ENCODE measurements around the gene CAPN11. TPM values are rescaled to one million over a fixed set of nuclear protein-coding genes. Genes with fewer than 3 reads are reported as not detected.

The CAPN11 gene
- total RNA-seq, 2 experiments from 2014 or later: not detected

GRCh38 chr6:44169154-44169553 is 10.5 kb downstream of the CAPN11 start:
- Histone ChIP-seq H3K9me2 (ENCODE audit: insufficient read depth, low read length) (no peaks in the 10 kb centered on the region), H3K36me3 (ENCODE audit: insufficient read depth, low read length) (no peaks in the 10 kb centered on the region), H3K79me2 (ENCODE audit: insufficient read depth, low read depth, low read length) (no peaks in the 10 kb centered on the region), H3K9me3 (ENCODE audit: low read length) (no peaks in the 10 kb centered on the region), H3K4me2 (ENCODE audit: low read length) (no peak overlapping the region), H3K4me1 (ENCODE audit: insufficient read depth, low read length, poor library complexity, severe bottlenecking) (peaks cover 6% of the 10 kb centered on the region), H4K20me1 (ENCODE audit: insufficient read depth, low read length) (no peaks in the 10 kb centered on the region), H3K27ac (ENCODE audit: low read depth, low read length, poor library complexity, severe bottlenecking) (no peak overlapping the region), H3K4me3 (ENCODE audit: low read depth, low read length, poor library complexity, severe bottlenecking) (no peak overlapping the region), H2AFZ (ENCODE audit: low read length) (no peak overlapping the region)
- CTCF ChIA-PET (ENCODE audit: unreplicated experiment): interaction anchor here (1.0 kb wide), 1 partner anchor 65 kb away, joined by 3 read pairs; no protein-coding TSS in a partner anchor
- intact Hi-C loops (cut with micrococcal nuclease; ENCODE audit: unreplicated experiment): no loop called here
- no TSS peak for BruUV-seq (replicated peaks)
- DNase-seq (ENCODE audit: low spot score): no peak
- POLR2A ChIA-PET: interaction anchor here (0.7 kb wide), 1 partner anchor 264 kb away, joined by 4 read pairs; no protein-coding TSS in a partner anchor
- TF ChIP-seq CTCF (conservative IDR thresholded peaks at IDR 0.05; ENCODE audit: low read length): no peak
- TF ChIP-seq EZH2phosphoT487 (IDR thresholded peaks at IDR 0.05; ENCODE audit: borderline replicate concordance, low read depth, low read length): no peak

GRCh38 chr6:44169886-44170570 is 11.4 kb downstream of the CAPN11 start:
- Histone ChIP-seq H3K79me2 (ENCODE audit: insufficient read depth, low read depth, low read length) (no peaks in the 10 kb centered on the region), H3K9me3 (ENCODE audit: low read length) (no peaks in the 10 kb centered on the region), H2AFZ (ENCODE audit: low read length) (no peak overlapping the region), H3K4me2 (ENCODE audit: low read length) (no peak overlapping the region), H3K4me1 (ENCODE audit: insufficient read depth, low read length, poor library complexity, severe bottlenecking) (peaks cover 6% of the 10 kb centered on the region), H3K4me3 (ENCODE audit: low read depth, low read length, poor library complexity, severe bottlenecking) (no peak overlapping the region), H3K36me3 (ENCODE audit: insufficient read depth, low read length) (no peaks in the 10 kb centered on the region), H4K20me1 (ENCODE audit: insufficient read depth, low read length) (no peaks in the 10 kb centered on the region), H3K9me2 (ENCODE audit: insufficient read depth, low read length) (no peaks in the 10 kb centered on the region), H3K27ac (ENCODE audit: low read depth, low read length, poor library complexity, severe bottlenecking) (no peak overlapping the region)
- intact Hi-C loops (cut with micrococcal nuclease; ENCODE audit: unreplicated experiment): no loop called here
- CTCF ChIA-PET (ENCODE audit: unreplicated experiment): interaction anchor here (1.0 kb wide), 1 partner anchor 64 kb away, joined by 3 read pairs; no protein-coding TSS in a partner anchor
- BruUV-seq (replicated peaks): no TSS peak
- no peak for DNase-seq (ENCODE audit: low spot score)
- POLR2A ChIA-PET: interaction anchor here (0.7 kb wide), 1 partner anchor 265 kb away, joined by 4 read pairs; no protein-coding TSS in a partner anchor
- TF ChIP-seq CTCF (conservative IDR thresholded peaks at IDR 0.05; ENCODE audit: low read length) (no peak), EZH2phosphoT487 (IDR thresholded peaks at IDR 0.05; ENCODE audit: borderline replicate concordance, low read depth, low read length) (no peak)

Measured in OCI-LY7 (cell line).